AG09309 (cell line): ENCODE data around the gene SERTAD3.

Experiments
- DNase-seq: peaks from one replicate; pipeline ENCODE4 v3.0.0-alpha.2; 2010; ENCODE audit warnings: low read depth
- H3K4me3 ChIP-seq: 2 replicates; pipeline ENCODE4 v1.5.1; 2011; ENCODE audit warnings: mild to moderate bottlenecking, low read depth, low read length, moderate library complexity; ENCODE audit not compliant: control insufficient read depth
- CTCF ChIP-seq: IDR thresholded peaks from 2 replicates; pipeline ENCODE4 v1.5.1; 2011; ENCODE audit warnings: mild to moderate bottlenecking, low read depth, low read length, inconsistent platforms; ENCODE audit not compliant: insufficient read depth, control insufficient read depth; ENCODE audit errors: missing control alignments

The SERTAD3 gene

GRCh38 chr19:40423938-40424337 lies 20.2 kb downstream of the SERTAD3 start:
- DNase-seq, result no peak
- no peak for TF ChIP-seq CTCF
- H3K4me3 ChIP-seq, result peak overlapping the region; percentile 90

GRCh38 chr19:40422748-40423566 lies 21.2 kb downstream of the SERTAD3 start:
- TF ChIP-seq CTCF, result no peak
- H3K4me3 ChIP-seq, result no peak overlapping the region
- DNase-seq, result no peak

GRCh38 chr19:40421993-40422747 lies 22.0 kb downstream of the SERTAD3 start:
- TF ChIP-seq CTCF, result no peak
- no peak for DNase-seq
- no peak overlapping the region for H3K4me3 ChIP-seq

- DNase-seq, result peak; percentile 62
- TF ChIP-seq CTCF, result peak; percentile 99
Measured at GRCh38 chr19:40420766-40421765, 23.1 kb downstream of the SERTAD3 start.

GRCh38 chr19:40420451-40420765 lies 23.7 kb downstream of the SERTAD3 start:
- peak overlapping the region; percentile 83 for H3K4me3 ChIP-seq
- no peak for DNase-seq
- no peak for TF ChIP-seq CTCF

More at GRCh38 chr19:40420766-40421765, 23.1 kb downstream of the SERTAD3 start:
- H3K4me3 ChIP-seq, result peak overlapping the region; percentile 83

GRCh38 chr19:40419780-40420179 lies 24.4 kb downstream of the SERTAD3 start:
- TF ChIP-seq CTCF, result no peak
- no peak overlapping the region for H3K4me3 ChIP-seq
- no peak for DNase-seq
